Measurements from ENCODE around the gene LRRC49.

LRRC49 gene

GRCh38 chr15:70892912-70893560 lies 410 bp downstream of the LRRC49 start:
- Histone ChIP-seq H3K4me3 (ENCODE audit: low read depth, low read length) (peak overlapping the region; percentile 95), H3K36me3 (ENCODE audit: control insufficient read depth, insufficient read depth, low read length) (no peaks in the 10 kb centered on the region), H3K4me1 (ENCODE audit: control insufficient read depth, insufficient read depth, low read length) (peaks cover 6% of the 10 kb centered on the region; the same call in 1 of the 2 replicates), H3K27me3 (ENCODE audit: control insufficient read depth, insufficient read depth, low read length) (no peaks in the 10 kb centered on the region), H3K9ac (ENCODE audit: low read depth, low read length) (0 out of 2 replicates have a peak overlapping the region, but pooled peaks have one; percentile 31), H3K27ac (ENCODE audit: low read depth, low read length) (peak overlapping the region; percentile 87), H3K9me3 (ENCODE audit: control insufficient read depth, insufficient read depth, low read length) (no peaks in the 10 kb centered on the region)

GRCh38 chr15:70902107-70902506 lies 9.5 kb downstream of the LRRC49 start:
- Histone ChIP-seq H3K4me1 (ENCODE audit: control insufficient read depth, insufficient read depth, low read length) (0 out of 2 replicates have a peak, but pooled peaks cover 4% of the 10 kb centered on the region), H3K27ac (ENCODE audit: low read depth, low read length) (peak overlapping the region; percentile 65)

GRCh38 chr15:70906842-70907241 lies 14.2 kb downstream of the LRRC49 start:
- no peak overlapping the region for H3K9ac ChIP-seq (ENCODE audit: low read depth, low read length)
- no peaks in the 10 kb centered on the region for H3K9me3 ChIP-seq (ENCODE audit: control insufficient read depth, insufficient read depth, low read length)
- H3K4me3 ChIP-seq (ENCODE audit: low read depth, low read length): no peak overlapping the region
- no peaks in the 10 kb centered on the region for H3K27me3 ChIP-seq (ENCODE audit: control insufficient read depth, insufficient read depth, low read length)
- no peak overlapping the region for H3K27ac ChIP-seq (ENCODE audit: low read depth, low read length)
- H3K36me3 ChIP-seq (ENCODE audit: control insufficient read depth, insufficient read depth, low read length): 0 out of 2 replicates have a peak, but pooled peaks cover 6% of the 10 kb centered on the region
- 0 out of 2 replicates have a peak, but pooled peaks cover 4% of the 10 kb centered on the region for H3K4me1 ChIP-seq (ENCODE audit: control insufficient read depth, insufficient read depth, low read length)

More at GRCh38 chr15:70902107-70902506, 9.5 kb downstream of the LRRC49 start:
- no peak overlapping the region for H3K4me3 ChIP-seq (ENCODE audit: low read depth, low read length)
- no peak overlapping the region for H3K9ac ChIP-seq (ENCODE audit: low read depth, low read length)
- H3K36me3 ChIP-seq (ENCODE audit: control insufficient read depth, insufficient read depth, low read length): 0 out of 2 replicates have a peak, but pooled peaks cover 6% of the 10 kb centered on the region
- no peaks in the 10 kb centered on the region for H3K9me3 ChIP-seq (ENCODE audit: control insufficient read depth, insufficient read depth, low read length)
- no peaks in the 10 kb centered on the region for H3K27me3 ChIP-seq (ENCODE audit: control insufficient read depth, insufficient read depth, low read length)

- H3K27ac ChIP-seq (ENCODE audit: low read depth, low read length): no peak overlapping the region
These were observed 15.3 kb downstream of the LRRC49 start for GRCh38 chr15:70907784-70908471.

GRCh38 chr15:70910958-70911357 lies 18.3 kb downstream of the LRRC49 start:
- Histone ChIP-seq H3K27me3 (ENCODE audit: control insufficient read depth, insufficient read depth, low read length) (no peaks in the 10 kb centered on the region), H3K36me3 (ENCODE audit: control insufficient read depth, insufficient read depth, low read length) (0 out of 2 replicates have a peak, but pooled peaks cover 4% of the 10 kb centered on the region), H3K27ac (ENCODE audit: low read depth, low read length) (no peak overlapping the region), H3K9me3 (ENCODE audit: control insufficient read depth, insufficient read depth, low read length) (no peaks in the 10 kb centered on the region), H3K4me1 (ENCODE audit: control insufficient read depth, insufficient read depth, low read length) (0 out of 2 replicates have a peak, but pooled peaks cover 4% of the 10 kb centered on the region), H3K9ac (ENCODE audit: low read depth, low read length) (no peak overlapping the region), H3K4me3 (ENCODE audit: low read depth, low read length) (no peak overlapping the region)

More at GRCh38 chr15:70907784-70908471, 15.3 kb downstream of the LRRC49 start:
- no peak overlapping the region for H3K4me3 ChIP-seq (ENCODE audit: low read depth, low read length)
- H3K36me3 ChIP-seq (ENCODE audit: control insufficient read depth, insufficient read depth, low read length): 0 out of 2 replicates have a peak, but pooled peaks cover 6% of the 10 kb centered on the region
- no peaks in the 10 kb centered on the region for H3K27me3 ChIP-seq (ENCODE audit: control insufficient read depth, insufficient read depth, low read length)
- H3K9ac ChIP-seq (ENCODE audit: low read depth, low read length): no peak overlapping the region
- 0 out of 2 replicates have a peak, but pooled peaks cover 4% of the 10 kb centered on the region for H3K4me1 ChIP-seq (ENCODE audit: control insufficient read depth, insufficient read depth, low read length)
- no peaks in the 10 kb centered on the region for H3K9me3 ChIP-seq (ENCODE audit: control insufficient read depth, insufficient read depth, low read length)

GRCh38 chr15:70912187-70912586 lies 19.6 kb downstream of the LRRC49 start:
- H3K9me3 ChIP-seq (ENCODE audit: control insufficient read depth, insufficient read depth, low read length): no peaks in the 10 kb centered on the region
- H3K4me3 ChIP-seq (ENCODE audit: low read depth, low read length): no peak overlapping the region
- no peaks in the 10 kb centered on the region for H3K27me3 ChIP-seq (ENCODE audit: control insufficient read depth, insufficient read depth, low read length)
- no peak overlapping the region for H3K9ac ChIP-seq (ENCODE audit: low read depth, low read length)
- H3K36me3 ChIP-seq (ENCODE audit: control insufficient read depth, insufficient read depth, low read length): no peaks in the 10 kb centered on the region
- H3K27ac ChIP-seq (ENCODE audit: low read depth, low read length): no peak overlapping the region
- H3K4me1 ChIP-seq (ENCODE audit: control insufficient read depth, insufficient read depth, low read length): no peaks in the 10 kb centered on the region

GRCh38 chr15:70916531-70916930 lies 23.9 kb downstream of the LRRC49 start:
- Histone ChIP-seq H3K4me1 (ENCODE audit: control insufficient read depth, insufficient read depth, low read length) (no peaks in the 10 kb centered on the region), H3K4me3 (ENCODE audit: low read depth, low read length) (no peak overlapping the region), H3K36me3 (ENCODE audit: control insufficient read depth, insufficient read depth, low read length) (no peaks in the 10 kb centered on the region), H3K9me3 (ENCODE audit: control insufficient read depth, insufficient read depth, low read length) (no peaks in the 10 kb centered on the region), H3K27ac (ENCODE audit: low read depth, low read length) (no peak overlapping the region), H3K27me3 (ENCODE audit: control insufficient read depth, insufficient read depth, low read length) (no peaks in the 10 kb centered on the region), H3K9ac (ENCODE audit: low read depth, low read length) (no peak overlapping the region)

- no peaks in the 10 kb centered on the region for H3K9me3 ChIP-seq (ENCODE audit: control insufficient read depth, insufficient read depth, low read length)
- no peak overlapping the region for H3K27ac ChIP-seq (ENCODE audit: low read depth, low read length)
- H3K4me3 ChIP-seq (ENCODE audit: low read depth, low read length): no peak overlapping the region
- H3K27me3 ChIP-seq (ENCODE audit: control insufficient read depth, insufficient read depth, low read length): no peaks in the 10 kb centered on the region
- H3K9ac ChIP-seq (ENCODE audit: low read depth, low read length): no peak overlapping the region
- H3K36me3 ChIP-seq (ENCODE audit: control insufficient read depth, insufficient read depth, low read length): no peaks in the 10 kb centered on the region
- no peaks in the 10 kb centered on the region for H3K4me1 ChIP-seq (ENCODE audit: control insufficient read depth, insufficient read depth, low read length)
These were observed 25.3 kb downstream of the LRRC49 start for GRCh38 chr15:70917955-70918354.

- Histone ChIP-seq H3K27me3 (ENCODE audit: control insufficient read depth, insufficient read depth, low read length) (no peaks in the 10 kb centered on the region), H3K27ac (ENCODE audit: low read depth, low read length) (no peak overlapping the region), H3K9me3 (ENCODE audit: control insufficient read depth, insufficient read depth, low read length) (no peaks in the 10 kb centered on the region), H3K9ac (ENCODE audit: low read depth, low read length) (no peak overlapping the region), H3K4me3 (ENCODE audit: low read depth, low read length) (no peak overlapping the region), H3K4me1 (ENCODE audit: control insufficient read depth, insufficient read depth, low read length) (no peaks in the 10 kb centered on the region), H3K36me3 (ENCODE audit: control insufficient read depth, insufficient read depth, low read length) (no peaks in the 10 kb centered on the region)
These were observed 28.5 kb downstream of the LRRC49 start for GRCh38 chr15:70920981-70921696.

GRCh38 chr15:70922119-70922518 lies 29.5 kb downstream of the LRRC49 start:
- Histone ChIP-seq H3K4me1 (ENCODE audit: control insufficient read depth, insufficient read depth, low read length) (no peaks in the 10 kb centered on the region), H3K27me3 (ENCODE audit: control insufficient read depth, insufficient read depth, low read length) (no peaks in the 10 kb centered on the region), H3K4me3 (ENCODE audit: low read depth, low read length) (no peak overlapping the region), H3K9ac (ENCODE audit: low read depth, low read length) (no peak overlapping the region), H3K27ac (ENCODE audit: low read depth, low read length) (no peak overlapping the region), H3K36me3 (ENCODE audit: control insufficient read depth, insufficient read depth, low read length) (no peaks in the 10 kb centered on the region), H3K9me3 (ENCODE audit: control insufficient read depth, insufficient read depth, low read length) (no peaks in the 10 kb centered on the region)
